Naive B cell (primary cell): ENCODE data around the gene UBL7. TPM values are rescaled to one million over a fixed set of nuclear protein-coding genes. Genes with fewer than 3 reads are reported as not detected.

ENCODE experiments used
- ATAC-seq, 2 donors: fragments of 150-1000 bp; cut with Tn5 transposase; 2 replicates each; pipeline ENCODE4 v1.10.0; 2021; ENCODE audit warnings: low read depth in 2 of 2, mild to moderate bottlenecking in 2 of 2, moderate library complexity in 2 of 2
- DNase-seq: peaks from one replicate; pipeline ENCODE4 v3.0.0; 2022
- H3K27ac Mint-ChIP-seq, 6 donors: one replicate each; pipeline ENCODE4 v1.8.0; 2020 to 2022; ENCODE audit warnings: mild to moderate bottlenecking in 6 of 6, mixed read lengths in 6 of 6, moderate library complexity in 5 of 6, inconsistent platforms in 2 of 6
- H3K27me3 Mint-ChIP-seq, 3 donors: one replicate each; pipeline ENCODE4 v1.8.0; 2021 to 2022; ENCODE audit warnings: mixed read lengths in 3 of 3, mild to moderate bottlenecking in 1 of 3
- H3K36me3 Mint-ChIP-seq, 2 donors: one replicate each; pipeline ENCODE4 v1.8.0; 2020 to 2022; ENCODE audit warnings: mixed read lengths in 2 of 2, inconsistent platforms in 1 of 2, mild to moderate bottlenecking in 1 of 2
- H3K4me1 Mint-ChIP-seq, 3 donors: one replicate each; pipeline ENCODE4 v1.8.0; 2020 to 2022; ENCODE audit warnings: mixed read lengths in 3 of 3, inconsistent platforms in 1 of 3, mild to moderate bottlenecking in 1 of 3, moderate library complexity in 1 of 3
- H3K4me3 Mint-ChIP-seq, 8 donors: one replicate each; pipeline ENCODE4 v1.8.0; 2020 to 2022; ENCODE audit warnings: mild to moderate bottlenecking in 8 of 8, mixed read lengths in 8 of 8, moderate library complexity in 8 of 8, inconsistent platforms in 2 of 8
- H3K9me3 Mint-ChIP-seq, 7 donors: one replicate each; pipeline ENCODE4 v1.8.0; 2020 to 2022; ENCODE audit warnings: mixed read lengths in 7 of 7, mild to moderate bottlenecking in 5 of 7, inconsistent platforms in 2 of 7, moderate library complexity in 1 of 7
- polyA plus RNA-seq, 6 donors: library from polyadenylated mRNA; unstranded; fragments of 300-500 nt; fragmentation: Illumina TruSeq; gene quantifications; one replicate each; pipeline ENCODE4 v1.2.3, GENCODE V29; 2021; ENCODE audit warnings: low read depth in 6 of 6

The UBL7 gene
- polyA plus RNA-seq, 6 donors from 2014 or later, result 113 to 143 (median 134) TPM

GRCh38 chr15:74431116-74431515, 29.8 kb downstream of the UBL7 start:
- no peak for DNase-seq
- Mint-ChIP-seq H3K27me3 (no peaks in the 10 kb centered on the region), H3K36me3 (peaks cover 0 to 11% of the 10 kb centered on the region in 2 donors), H3K4me3 (peak overlapping the region; percentile 81 to 92 (median 86)), H3K27ac (peak overlapping the region in 4 of 6 donors; percentile 89 to 94 (median 94)), H3K4me1 (peaks cover 83 to 89% (median 88%) of the 10 kb centered on the region in 3 donors), H3K9me3 (no peaks in the 10 kb centered on the region)
- ATAC-seq, result no peak

DNA sequence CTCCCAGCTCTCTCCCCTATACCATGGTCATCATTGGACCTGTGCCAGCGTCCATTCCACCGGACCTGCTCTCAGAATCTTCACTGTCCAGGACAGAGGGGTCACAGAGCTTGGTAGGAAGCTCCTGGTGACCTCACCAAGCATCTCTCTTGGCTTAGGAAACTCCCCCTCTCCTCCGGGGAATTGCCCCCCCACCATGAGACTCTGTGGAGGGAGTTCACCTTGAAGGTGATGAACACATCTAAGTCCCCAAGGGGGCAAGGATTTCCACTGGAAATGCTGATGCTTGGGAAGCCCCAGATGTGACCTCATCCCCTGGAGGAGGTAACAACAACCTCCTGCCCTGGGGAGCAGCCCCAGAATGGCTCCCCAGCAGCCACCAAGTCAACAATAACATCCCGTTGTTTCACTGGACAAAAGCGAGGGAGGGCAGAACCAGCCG, 30.4 kb downstream of the UBL7 start:
- peaks cover 83 to 89% (median 88%) of the 10 kb centered on the region in 3 donors for H3K4me1 Mint-ChIP-seq
- H3K4me3 Mint-ChIP-seq, result peak overlapping the region; percentile 7 to 92 (median 84)
- no peak for ATAC-seq
- peak overlapping the region in 5 of 6 donors; percentile 25 to 94 (median 93) for H3K27ac Mint-ChIP-seq
- no peaks in the 10 kb centered on the region for H3K27me3 Mint-ChIP-seq
- no peaks in the 10 kb centered on the region for H3K9me3 Mint-ChIP-seq
- no peak for DNase-seq
- peaks cover 0 to 11% of the 10 kb centered on the region in 2 donors for H3K36me3 Mint-ChIP-seq

DNA sequence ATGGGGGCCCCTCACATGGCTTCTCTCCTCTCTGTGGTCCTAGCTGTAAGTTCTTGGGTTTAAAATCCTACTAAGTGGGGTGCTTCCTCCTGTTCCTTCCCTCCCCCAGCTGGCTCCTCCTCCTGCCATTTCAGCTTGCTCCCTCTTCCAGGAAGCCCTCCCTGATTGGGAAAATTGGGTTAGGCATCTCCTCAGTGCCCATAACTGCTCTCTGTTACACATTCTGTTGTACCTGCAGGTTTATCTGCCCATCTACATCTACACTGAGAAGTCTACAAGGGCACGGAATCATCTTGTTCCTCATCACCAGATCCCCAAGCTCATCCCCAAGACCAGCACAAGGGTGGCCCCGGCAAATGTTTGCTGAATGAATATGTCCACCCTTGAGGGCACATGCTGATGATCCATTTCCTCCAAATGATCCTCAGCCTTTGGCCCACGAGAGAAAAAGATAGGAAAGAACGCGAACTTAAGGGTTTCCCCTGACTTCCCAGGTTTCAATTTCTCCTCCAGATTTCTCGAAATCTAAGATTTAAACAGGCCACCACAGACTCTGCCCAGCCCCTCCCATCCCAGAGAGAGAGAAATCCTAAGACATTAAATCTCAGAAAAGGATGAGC, 31.1 kb downstream of the UBL7 start:
- Mint-ChIP-seq H3K27ac (peak overlapping the region; percentile 2 to 94 (median 91)), H3K4me1 (peaks cover 83 to 90% (median 88%) of the 10 kb centered on the region in 3 donors), H3K9me3 (no peaks in the 10 kb centered on the region), H3K27me3 (no peaks in the 10 kb centered on the region), H3K36me3 (peaks cover 0 to 11% of the 10 kb centered on the region in 2 donors), H3K4me3 (peak overlapping the region; percentile 65 to 89 (median 83))
- ATAC-seq (no peak), DNase-seq (no peak)

- no peak for DNase-seq
- H3K4me3 Mint-ChIP-seq, result peak overlapping the region; percentile 65 to 89 (median 86)
- ATAC-seq, result no peak
- peak overlapping the region in 5 of 6 donors; percentile 74 to 94 (median 90) for H3K27ac Mint-ChIP-seq
- peaks cover 82 to 90% (median 88%) of the 10 kb centered on the region in 3 donors for H3K4me1 Mint-ChIP-seq
- H3K9me3 Mint-ChIP-seq, result no peaks in the 10 kb centered on the region
- H3K36me3 Mint-ChIP-seq, result peaks cover 0 to 11% of the 10 kb centered on the region in 2 donors
- H3K27me3 Mint-ChIP-seq, result no peaks in the 10 kb centered on the region
These were observed 31.8 kb downstream of the UBL7 start for GRCh38 chr15:74428970-74429780.

DNA sequence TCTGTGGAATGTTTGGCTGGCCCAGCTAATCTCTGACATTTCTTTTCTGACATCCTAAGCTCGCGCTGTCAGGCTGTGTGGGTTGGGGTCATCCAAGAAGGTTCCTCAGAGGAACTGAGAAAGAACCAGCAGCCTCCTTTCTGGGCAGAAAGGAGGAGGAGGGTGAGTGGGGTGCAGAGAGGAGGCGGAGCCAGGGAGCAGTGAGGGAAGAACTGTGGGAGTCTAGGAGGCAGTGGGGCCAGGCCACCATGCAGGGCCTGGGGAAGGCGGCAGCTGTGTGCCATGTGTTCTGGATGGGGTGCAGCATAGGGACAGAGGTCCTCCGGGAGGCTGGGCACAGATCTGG, 32.5 kb downstream of the UBL7 start:
- Mint-ChIP-seq H3K4me3 (peak overlapping the region; percentile 65 to 89 (median 86)), H3K27me3 (no peaks in the 10 kb centered on the region), H3K36me3 (peaks cover 0 to 11% of the 10 kb centered on the region in 2 donors), H3K27ac (peak overlapping the region; percentile 43 to 96 (median 92)), H3K9me3 (no peaks in the 10 kb centered on the region), H3K4me1 (peaks cover 85 to 95% (median 93%) of the 10 kb centered on the region in 3 donors)
- DNase-seq (no peak), ATAC-seq (peak; percentile 24 to 29)

- H3K4me1 Mint-ChIP-seq, result peaks cover 91 to 100% (median 99%) of the 10 kb centered on the region in 3 donors
- peak overlapping the region; percentile 55 to 89 (median 83) for H3K4me3 Mint-ChIP-seq
- peaks cover 0 to 11% of the 10 kb centered on the region in 2 donors for H3K36me3 Mint-ChIP-seq
These were observed 33.1 kb downstream of the UBL7 start for GRCh38 chr15:74427607-74428441.

DNA sequence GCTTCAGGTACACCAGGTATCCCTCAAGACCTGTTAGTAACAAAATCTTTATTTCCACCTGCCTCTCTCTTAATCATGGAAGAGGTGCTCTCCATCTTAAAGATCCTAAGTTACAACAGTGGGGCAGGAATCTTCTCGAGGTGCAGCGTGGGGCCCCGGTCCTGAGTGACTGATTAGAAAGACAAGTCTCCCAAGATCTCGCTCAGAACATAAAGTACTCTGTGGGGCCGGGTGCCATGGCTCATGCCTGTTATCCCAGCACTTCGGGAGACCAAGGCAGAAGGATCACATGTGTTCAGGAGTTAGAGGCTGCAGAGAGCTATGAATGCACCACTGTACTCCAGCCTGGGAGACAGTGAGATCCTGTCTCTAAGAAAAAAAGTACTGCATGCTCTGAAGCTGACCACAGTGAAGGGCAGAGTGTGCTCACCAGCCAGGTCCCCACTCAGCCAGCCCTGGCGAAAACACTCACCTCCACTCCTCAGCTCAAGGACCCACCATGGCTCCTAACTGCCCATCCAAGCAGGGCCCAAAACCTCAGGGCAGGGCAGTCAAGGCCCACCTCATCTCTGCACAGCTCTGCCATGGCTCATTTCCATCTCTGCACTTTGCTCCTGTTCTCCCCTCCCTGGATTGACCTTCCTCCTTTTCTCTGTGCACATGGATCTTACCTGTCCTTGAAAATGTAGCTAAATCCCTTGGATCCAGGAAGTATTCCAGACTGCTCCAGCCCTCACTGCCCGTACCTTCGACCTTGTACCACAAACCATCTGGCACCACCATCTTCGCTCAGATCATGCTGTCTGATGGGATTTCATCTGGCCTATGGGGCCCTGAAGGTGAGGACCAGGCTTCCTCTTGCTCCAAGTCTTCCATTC, 34.3 kb downstream of the UBL7 start:
- DNase-seq (no peak), ATAC-seq (no peak)
- Mint-ChIP-seq H3K27ac (peak overlapping the region; percentile 7 to 94 (median 78)), H3K36me3 (peaks cover 0 to 11% of the 10 kb centered on the region in 2 donors), H3K4me1 (peaks cover 90 to 100% (median 100%) of the 10 kb centered on the region in 3 donors), H3K4me3 (peak overlapping the region in 4 of 8 donors; percentile 15 to 52 (median 27)), H3K27me3 (no peaks in the 10 kb centered on the region), H3K9me3 (no peaks in the 10 kb centered on the region)

More at GRCh38 chr15:74427607-74428441, 33.1 kb downstream of the UBL7 start:
- no peaks in the 10 kb centered on the region for H3K27me3 Mint-ChIP-seq
- no peak for ATAC-seq
- H3K27ac Mint-ChIP-seq, result peak overlapping the region; percentile 54 to 96 (median 92)
- DNase-seq, result no peak
- H3K9me3 Mint-ChIP-seq, result no peaks in the 10 kb centered on the region

DNA sequence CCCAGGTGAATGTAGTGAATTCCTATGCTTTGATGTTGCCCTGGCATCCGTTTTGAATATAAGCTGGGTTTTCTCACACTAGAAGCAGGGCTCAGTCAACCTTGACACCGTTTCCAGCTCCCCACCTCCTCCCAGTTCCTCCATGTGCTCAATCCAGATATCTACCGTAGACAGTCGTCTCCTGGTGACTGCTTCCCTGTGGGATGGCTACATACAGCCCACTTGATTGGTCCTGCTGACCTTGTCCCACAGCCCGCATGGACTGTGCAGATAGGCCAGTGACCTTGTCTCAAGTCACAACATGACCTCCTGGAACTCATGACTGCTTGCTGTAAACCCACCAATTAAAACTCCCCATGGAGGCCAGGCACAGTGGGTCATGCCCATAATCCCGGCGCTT, 35.3 kb downstream of the UBL7 start:
- no peaks in the 10 kb centered on the region for H3K27me3 Mint-ChIP-seq
- no peak for ATAC-seq
- peaks cover 0 to 11% of the 10 kb centered on the region in 2 donors for H3K36me3 Mint-ChIP-seq
- peaks cover 84 to 100% (median 100%) of the 10 kb centered on the region in 3 donors for H3K4me1 Mint-ChIP-seq
- DNase-seq, result no peak
- H3K27ac Mint-ChIP-seq, result peak overlapping the region; percentile 26 to 94 (median 82)
- no peaks in the 10 kb centered on the region for H3K9me3 Mint-ChIP-seq
- peak overlapping the region in 3 of 8 donors; percentile 15 to 54 (median 44) for H3K4me3 Mint-ChIP-seq

GRCh38 chr15:74424901-74425528, 35.9 kb downstream of the UBL7 start:
- peaks cover 0 to 11% of the 10 kb centered on the region in 2 donors for H3K36me3 Mint-ChIP-seq
- peak overlapping the region in 5 of 6 donors; percentile 57 to 94 (median 79) for H3K27ac Mint-ChIP-seq
- H3K9me3 Mint-ChIP-seq, result no peaks in the 10 kb centered on the region
- ATAC-seq, result no peak
- DNase-seq, result no peak
- H3K27me3 Mint-ChIP-seq, result no peaks in the 10 kb centered on the region
- peaks cover 83 to 100% (median 100%) of the 10 kb centered on the region in 3 donors for H3K4me1 Mint-ChIP-seq
- H3K4me3 Mint-ChIP-seq, result peak overlapping the region in 2 of 8 donors; percentile 49 to 82

DNA sequence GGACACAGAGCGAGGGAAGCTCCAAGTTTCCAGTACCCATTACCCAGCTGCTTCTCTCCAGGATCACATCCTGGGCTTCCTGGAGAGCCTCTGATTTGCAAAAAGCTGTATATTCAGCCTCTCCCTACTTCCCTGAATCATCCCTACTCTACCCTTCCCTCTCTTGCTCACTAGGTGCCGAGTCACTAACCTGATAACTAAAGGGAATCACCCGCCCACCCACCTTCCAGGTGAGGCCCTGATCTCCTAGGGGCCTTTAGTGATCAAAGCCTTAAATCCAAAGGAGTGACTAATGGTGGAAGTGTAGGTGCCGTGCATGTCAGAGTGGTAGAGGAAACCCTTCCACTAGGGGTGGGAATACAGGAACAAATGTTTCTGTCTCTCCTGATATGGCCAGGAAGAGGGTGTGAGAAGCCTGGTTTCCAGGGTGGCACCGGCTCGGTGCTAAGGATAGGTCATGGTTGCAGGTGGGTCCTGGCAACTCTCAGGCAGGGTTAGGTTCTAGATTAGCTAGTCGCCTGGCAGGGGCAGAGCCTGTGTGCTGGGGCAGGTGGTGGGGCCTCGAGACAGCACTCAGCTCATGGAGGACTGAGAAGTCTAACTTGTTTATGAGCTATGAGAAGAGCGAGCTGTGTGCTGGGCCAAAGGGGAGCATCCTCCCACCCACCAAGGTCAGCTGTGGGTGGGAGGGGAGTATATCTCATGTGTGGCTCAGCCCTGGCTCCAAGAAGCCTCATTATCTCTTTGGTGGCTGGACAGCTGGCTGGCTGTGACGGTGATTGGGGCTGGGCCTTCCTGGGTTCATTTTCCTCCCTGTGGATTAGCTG, 37.3 kb downstream of the UBL7 start:
- Mint-ChIP-seq H3K4me1 (peaks cover 75 to 92% (median 89%) of the 10 kb centered on the region in 3 donors), H3K4me3 (peak overlapping the region in 5 of 8 donors; percentile 9 to 59 (median 23)), H3K27ac (peak overlapping the region; percentile 32 to 86 (median 66)), H3K27me3 (no peaks in the 10 kb centered on the region), H3K9me3 (no peaks in the 10 kb centered on the region), H3K36me3 (peaks cover 0 to 11% of the 10 kb centered on the region in 2 donors)
- ATAC-seq, result no peak
- DNase-seq, result no peak
